COLO829 (cell line): ENCODE measurements around the gene ERFL.

ENCODE experiments used
- DNase-seq: peaks from one replicate; pipeline ENCODE4 v3.0.0; 2012; ENCODE audit warnings: low spot score

Gene ERFL

DNA sequence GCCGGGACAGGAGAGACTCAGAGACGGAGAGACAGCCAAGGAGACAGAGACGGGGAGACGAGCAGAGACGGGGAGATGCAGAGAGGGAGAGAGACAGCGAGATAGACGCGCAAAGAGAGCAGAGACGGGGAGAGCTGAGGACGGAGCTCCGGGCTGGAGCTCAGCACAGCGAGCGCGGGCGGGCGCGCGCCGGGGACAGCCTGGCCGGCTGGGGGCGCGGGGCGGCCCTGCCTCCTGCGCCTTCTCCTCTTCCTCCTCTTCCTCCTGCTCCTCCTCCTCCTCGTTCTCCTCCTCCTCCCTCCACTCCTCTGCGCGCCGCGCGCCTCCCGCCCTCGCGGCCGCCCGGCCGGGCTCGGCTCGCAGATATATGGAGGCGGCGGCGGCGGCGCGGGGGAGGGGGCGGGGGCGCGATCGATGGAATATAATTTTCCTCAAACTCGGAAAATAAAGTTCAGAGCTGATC, at the start of gene ERFL:
TSS of gene ERFL (minus strand) at position 229 of the 463 bp plus-strand sequence. CDS start 15,530 bp downstream, outside the sequence.
- DNase-seq: no peak

DNA sequence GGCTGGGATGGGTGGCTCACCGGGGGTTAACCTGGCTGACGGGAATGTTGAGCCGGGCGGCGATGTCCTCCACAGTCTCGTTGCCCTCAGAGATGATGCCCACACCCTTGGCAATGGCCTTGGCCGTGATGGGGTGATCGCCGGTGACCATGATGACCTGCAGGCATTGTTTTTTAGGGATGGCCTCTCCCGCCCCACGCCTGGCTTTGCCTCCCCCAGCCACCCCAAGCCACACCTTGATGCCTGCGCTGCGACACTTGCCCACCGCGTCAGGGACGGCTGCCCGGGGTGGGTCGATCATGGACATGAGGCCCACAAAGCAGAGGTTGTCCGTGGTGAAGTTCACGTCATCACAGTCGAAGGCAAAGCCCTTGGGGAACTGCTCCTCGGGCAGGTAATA, 49.7 kb upstream of the ERFL start:
- no peak for DNase-seq

DNA sequence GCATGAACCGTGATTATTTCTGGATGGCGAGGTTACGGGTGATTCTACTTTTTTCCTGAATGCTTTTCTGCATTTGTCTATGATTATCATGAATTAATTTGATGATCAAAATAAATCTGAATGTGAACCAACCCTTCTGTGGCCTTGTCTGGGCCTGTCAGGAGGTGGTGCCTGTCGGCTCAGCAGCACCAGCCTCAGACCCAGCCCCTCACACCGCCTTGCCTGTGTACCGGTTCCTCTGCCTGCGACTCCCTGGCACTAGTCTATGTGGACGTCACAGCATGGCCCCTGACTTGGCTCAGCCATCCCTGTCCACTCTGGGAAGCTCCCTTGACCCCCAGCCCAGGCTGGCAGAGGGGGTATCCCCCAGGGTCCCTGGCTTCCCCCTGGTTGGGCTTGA, 46.4 kb upstream of the ERFL start:
- DNase-seq: no peak

DNA sequence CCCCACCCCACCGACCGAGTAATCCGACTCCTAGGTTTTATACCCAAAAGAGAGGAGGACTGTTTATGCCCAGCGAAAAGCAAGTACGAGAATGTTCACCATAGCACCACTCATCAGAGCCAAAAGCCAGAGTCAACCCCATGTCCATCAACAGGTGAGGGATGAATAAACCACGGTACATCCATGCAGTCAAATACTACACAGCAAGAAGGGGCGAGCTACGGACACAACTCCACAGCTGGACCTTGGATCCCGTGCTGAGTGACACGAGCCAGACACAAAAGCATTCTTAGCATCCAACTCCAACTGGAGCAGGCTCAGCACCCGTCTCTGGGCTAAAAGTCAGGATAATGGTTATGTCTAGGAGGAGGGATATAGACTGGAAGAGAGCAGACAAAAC, 43.1 kb upstream of the ERFL start:
- DNase-seq: no peak

DNA sequence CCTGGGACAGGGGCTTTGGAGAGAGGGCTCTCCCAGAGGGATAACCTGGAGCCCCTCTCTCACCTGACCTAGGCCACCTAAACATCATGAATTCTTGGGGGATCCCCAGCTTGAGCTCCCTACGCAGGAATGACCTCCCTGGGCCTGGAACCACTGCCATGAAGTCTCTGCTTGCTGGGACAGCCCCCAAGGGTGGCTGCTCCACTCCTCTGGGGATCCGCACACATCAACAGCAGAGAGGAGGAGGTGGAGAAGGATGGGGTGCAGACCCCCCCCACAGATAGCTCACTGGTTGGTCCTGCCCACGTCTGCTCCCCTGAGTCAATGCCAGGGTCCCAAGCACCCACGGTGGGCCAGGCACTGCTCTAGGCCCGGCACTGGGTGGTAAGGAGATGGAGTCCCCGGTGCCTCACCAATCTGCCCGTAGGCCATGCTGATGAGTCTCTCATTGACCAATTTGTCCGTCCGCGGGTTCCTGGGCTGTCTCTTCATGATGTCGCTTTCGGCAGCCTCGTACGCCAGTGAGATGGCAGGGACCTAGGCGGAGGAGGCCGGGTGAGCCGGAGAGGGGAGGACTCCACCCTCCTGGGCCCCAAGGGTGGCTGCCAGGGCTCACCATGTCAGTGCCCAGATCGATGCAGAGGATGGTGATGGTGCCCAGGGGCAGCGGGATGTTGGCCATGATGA, 41.7 kb upstream of the ERFL start:
- DNase-seq: no peak

DNA sequence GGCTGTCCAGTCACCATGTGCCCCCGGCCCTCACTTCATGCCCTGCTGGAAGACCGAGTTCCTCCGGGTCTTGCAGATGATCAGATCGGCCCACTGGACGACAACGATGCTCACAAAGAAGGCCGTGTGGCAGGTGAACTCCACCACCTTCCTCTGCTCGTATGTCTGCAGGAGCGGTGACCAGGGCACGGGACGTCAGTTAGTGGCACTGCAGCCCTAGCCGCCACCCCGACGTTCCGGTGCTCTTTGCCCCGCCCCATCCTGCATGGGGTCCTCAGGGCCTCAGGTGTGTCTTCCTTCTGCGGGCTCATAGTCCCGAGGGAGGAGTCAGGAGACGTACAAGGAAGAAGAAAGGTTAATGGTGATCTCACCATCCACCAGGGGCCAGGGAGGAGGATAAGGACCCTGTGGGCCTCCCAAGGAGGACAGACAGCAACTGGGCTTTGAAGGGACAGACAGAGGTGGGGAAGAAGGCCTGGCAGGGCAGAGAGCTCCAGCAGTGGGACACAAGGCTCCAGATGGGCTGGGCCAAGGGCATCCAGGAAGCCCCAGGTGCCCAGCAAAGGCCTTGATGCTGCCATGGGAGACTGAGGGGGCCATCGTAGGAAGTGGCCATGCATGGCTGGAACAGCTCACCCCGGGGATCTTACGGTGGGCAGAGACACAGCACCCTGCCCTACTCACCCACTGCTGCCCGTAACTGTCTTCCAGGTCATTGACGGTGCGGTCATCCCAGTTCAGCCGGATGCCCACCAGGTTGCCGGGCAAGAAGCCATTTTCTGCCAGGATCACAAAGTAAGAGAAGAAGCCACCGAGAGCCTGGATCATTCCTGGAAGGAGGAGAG, 40.7 kb upstream of the ERFL start:
- DNase-seq: no peak

DNA sequence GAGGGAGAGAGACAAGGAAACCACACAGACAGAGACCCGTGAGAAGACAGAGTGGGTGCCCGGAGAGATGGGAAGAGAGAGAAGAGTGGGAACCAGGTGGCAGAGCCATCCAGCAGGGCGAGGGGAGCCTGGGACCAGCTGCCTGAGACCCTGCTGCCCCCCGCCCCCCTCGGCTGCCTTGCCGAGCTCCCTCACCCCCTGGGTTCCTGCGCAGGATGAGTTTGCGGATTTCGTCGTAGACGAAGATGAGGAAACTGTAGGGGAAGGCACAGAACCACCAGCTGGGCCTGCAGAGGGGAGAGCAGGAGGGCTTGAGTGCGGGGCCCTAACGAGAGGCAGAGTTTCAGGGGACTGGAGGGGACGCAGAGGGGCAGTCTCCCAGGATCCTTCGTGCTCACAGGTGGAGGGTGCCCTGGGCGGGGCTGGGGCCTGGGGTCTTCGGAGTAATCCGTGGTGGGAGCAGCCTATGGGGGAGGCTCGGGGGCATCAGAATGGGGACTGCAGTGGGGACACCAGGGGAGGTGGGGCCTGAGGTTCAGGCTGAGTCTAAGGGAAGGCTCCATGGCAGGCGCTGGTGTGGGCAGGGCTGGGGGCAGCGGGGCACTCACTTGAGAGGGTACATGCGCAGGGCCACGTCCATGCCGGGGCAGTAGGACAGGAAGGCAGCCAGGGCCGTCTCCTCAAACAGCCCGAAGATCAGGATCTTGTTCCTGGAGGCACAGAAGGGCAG, 39.0 kb upstream of the ERFL start:
- DNase-seq: no peak

DNA sequence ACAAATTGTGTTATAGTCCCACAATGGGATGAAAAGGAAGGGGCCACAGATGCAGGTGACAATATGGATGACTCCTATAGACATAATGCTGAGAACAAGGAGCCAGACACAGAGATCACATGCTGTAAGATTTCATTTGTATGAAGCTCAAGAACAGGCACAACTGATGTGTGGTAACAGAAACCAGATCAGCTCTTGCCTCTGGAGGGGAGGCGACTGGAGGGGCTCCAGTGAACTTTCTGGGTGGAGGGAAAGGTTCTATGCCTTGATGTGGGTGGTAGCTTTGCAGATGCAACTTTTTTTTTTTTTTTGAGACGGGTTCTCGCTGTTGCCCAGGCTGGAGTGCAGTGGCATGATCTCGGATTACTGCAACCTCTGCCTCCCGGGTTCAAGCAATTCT, 36.9 kb upstream of the ERFL start:
- no peak for DNase-seq

DNA sequence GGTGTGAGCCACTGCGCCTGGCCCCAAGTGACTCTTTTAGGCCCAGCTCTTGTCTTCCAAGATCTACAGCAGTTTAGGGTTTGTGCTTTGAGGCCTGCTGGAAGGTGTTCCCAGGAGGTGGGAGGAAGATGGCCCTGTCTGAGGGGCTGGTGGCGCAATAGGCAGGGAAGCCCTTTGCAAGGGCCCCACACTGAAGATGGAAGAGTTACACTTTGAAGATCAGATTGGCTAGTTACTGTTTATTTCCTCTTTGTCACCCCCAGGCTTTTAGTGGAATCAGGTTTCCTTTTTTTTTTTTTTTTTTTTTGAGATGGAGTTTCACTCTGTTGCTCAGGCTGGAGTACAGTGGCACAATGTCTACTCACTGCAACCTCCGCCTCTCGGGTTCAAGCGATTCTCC, 32.7 kb upstream of the ERFL start:
- no peak for DNase-seq

DNA sequence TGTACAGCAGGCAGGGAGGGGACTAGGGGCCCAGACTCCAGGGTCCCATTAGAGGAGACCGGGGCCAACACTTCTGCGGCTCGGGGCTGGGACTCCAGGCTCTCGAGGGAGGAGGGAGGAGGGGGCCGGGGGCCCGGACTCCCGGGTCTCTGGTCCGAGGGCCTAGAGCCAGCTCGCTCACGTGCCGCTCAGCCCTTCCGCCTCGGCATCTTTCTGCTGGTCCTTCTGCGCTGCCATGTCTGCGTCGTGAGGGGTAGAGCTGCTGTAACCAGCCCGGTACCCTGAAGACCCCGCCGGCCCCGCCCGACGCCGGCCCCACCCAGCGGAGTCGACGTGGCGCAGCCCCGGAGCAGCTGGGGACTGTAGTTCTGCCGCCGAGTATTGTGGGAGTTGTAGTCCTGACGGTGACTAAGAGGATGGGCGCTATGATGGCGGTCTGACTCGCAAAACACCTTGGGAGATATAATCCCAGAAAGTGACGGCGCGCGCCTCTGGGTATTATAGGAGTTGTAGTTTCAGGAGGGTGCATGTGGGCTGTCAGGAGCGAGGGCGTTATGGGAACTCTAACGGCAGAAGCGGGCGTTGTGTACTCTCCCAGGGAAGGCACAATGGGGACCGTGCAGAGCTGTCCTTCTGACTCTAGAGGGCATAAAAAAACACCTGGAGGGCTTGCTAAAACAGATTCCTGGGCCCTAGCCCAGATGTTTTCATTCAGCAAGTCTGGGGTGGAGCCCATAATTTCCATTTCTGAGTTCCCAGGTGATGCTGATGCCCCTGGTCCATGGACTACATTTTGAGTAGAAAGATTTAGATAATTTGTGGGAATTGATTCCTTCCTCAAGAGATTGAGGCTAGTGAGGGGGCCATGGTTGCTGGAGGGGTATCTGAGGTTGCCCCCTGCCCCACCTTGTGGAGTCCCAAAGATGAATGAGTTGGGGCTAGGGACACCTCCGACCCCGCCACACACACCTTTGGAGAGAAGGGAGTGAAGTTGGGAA, 31.1 kb upstream of the ERFL start, which contains the start of gene RABAC1:
TSS of gene RABAC1 (minus strand) at position 266 of the 998 bp plus-strand sequence. CDS start at position 237, 29 bp downstream.
- peak; percentile 82 for DNase-seq

DNA sequence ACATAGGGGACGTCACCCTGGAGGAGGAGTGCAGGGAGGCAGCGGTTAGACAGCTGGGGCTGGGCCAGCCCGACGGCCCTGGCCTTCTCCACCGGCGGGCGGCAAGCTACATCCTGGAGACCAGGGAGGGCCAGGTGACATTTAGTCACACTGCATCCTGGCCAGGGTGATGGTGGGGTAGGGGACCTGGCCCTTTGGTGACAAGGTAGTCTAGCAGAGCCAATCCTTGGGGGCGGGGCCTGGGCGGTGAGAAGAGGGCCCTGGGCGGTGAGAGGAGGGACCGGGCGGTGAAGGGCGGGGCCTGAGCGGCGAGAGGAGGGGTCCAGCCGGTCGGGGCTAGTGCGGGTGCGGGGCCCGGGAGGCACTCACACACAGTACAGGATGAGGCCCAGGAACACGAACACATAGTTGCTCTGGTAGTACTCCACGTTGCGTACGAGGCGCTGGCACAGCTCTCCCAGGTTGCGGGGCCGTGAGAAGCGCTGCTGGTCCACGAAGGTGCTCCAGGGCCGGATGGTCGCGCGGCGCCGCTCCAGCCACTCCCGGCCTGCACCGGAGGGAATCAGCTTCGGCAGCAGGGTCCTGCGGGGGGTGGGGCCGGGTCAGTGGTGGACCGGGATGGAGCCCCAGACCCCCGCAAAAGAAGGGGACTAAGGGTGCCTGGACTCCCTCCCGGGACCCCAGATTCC, 30.3 kb upstream of the ERFL start:
- DNase-seq: peak; percentile 53

DNA sequence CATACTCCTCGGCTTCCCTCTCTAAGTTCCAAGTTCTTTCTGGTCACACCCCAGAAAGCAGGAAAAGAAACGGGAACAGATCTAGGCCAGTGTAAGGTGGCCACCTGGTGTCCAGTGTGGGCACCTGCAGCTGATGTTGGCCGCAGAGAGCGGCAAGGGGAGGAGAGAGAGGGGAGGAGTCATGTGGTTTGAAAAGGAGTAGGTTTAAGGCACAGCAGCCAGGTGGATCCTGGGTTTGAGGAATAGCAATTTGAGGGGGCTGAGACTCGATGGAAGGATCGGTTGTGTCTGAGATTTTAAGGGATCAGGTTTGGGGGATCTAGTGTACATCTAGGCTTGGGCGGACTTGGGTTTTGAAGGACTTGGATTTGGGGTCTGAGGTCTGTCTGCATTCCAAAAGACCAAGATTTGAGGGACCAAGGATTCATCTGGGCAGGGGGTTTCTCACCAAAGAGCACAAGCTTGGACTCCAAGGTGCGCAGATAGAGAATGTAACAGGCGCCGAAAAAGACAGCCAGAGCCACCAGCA, 29.7 kb upstream of the ERFL start:
- peak; percentile 87 for DNase-seq

DNA sequence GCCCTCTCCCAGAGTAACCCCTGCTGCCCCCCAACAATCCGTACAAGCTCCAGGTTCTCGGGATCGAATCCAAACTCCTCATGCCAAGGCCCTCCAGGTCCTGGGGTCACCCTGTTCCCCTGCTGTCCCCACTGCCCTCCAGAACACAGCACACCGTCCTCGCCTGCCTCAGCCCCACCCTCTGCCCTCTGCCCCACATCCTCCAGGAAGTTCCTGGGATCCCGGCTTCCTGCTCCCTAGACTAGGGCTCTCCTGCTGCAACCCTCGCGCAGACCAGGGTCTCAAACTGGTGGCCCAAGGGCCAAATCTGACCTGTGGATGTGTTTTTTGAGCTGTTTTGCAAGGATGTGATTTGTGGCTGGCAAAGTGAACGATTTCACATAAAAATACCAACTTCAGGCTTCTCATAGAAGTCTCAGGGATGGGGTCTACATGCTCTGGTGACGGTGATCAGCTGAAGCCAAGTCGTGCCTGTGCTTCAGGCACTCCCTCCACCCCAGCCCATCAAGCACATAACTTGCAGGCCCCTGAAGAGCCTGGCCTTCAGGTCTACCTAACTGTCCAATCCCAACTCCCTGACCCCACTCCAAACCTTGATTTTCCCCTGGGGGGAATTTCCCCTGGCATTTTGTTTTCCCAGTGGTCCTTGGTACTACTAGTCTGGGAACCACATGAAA, 29.1 kb upstream of the ERFL start:
- DNase-seq: no peak

DNA sequence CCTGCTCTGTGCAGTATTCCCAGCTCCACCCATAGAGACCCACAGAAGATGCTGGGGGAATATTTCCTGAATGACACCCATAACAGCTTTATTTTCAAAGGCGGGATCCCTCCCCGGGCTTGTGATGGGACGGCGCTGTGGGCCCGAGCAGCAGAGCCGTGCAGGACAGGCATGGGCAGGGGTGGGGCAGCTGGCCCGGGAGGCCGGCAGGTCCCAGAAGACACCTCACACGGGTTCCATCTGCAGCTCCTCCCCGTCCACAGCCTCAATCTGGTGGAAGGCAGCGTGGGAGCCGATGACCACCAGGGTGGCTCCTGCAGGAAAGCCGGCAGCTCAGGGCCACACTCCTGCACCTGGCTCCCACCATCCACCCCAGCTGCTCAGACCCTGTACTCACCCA, 28.4 kb upstream of the ERFL start:
- DNase-seq: no peak

DNA sequence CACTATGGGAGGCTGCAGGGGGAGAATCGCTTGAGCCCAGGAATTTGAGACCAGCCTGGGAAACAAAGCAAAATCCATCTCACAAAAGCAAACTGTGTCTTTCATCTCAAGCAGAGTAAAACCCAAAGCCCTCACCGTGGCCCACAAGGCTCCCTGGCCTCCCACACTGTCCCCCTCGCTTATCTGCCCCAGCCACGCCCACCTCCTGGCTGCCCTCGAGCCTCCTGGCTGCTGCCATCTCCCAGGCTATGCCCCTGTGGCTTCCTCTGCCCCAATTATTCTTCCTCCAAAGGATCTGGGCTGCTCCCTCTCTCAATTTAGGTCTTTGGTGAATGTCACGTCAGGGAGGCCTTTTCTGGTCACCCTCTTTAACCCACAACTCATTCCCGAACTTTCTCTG, 27.3 kb upstream of the ERFL start:
- DNase-seq: no peak

DNA sequence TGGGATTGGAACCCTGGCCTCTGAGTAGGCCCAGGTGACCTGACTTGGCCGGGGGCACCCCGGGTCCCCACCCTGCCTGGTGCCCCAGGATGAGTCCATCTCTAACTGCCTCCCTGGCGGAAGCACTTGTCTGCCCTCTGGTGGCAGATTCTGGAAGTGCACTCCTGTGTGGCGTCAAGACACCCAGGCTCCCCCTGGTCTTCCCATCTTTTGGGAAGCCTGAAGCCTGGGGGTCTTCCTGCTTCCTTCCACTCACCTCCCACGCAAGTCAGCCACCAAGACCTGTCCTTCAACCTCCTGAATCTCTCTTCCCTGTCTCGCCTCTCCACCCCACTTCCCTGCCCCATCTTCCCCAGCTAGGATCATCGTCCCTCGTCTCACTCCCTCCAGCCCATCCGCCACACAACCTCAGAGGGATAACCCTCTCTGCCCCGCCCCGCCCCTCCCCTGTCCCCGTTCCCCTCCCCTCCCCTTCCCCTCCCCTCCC, 23.5 kb upstream of the ERFL start:
- DNase-seq: peak; percentile 80

DNA sequence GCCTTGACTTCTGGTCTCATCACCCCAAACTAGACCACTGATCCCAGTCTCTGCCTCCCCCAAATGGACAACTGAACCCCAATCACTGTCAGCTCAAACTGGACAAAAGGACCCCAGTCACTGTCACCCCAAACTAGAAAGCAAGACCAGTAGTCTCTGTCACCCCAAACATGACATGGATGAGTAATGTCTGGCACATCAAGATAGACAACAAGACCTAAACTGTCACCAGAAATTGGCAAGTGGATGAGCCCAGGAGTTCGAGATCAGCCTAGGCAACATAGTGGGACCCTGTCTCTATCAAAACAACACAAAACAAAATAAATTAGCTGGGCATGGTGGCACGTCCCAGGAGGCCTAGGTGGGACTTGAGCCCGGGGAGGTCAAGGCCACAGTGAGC, 18.8 kb upstream of the ERFL start:
- DNase-seq: no peak

DNA sequence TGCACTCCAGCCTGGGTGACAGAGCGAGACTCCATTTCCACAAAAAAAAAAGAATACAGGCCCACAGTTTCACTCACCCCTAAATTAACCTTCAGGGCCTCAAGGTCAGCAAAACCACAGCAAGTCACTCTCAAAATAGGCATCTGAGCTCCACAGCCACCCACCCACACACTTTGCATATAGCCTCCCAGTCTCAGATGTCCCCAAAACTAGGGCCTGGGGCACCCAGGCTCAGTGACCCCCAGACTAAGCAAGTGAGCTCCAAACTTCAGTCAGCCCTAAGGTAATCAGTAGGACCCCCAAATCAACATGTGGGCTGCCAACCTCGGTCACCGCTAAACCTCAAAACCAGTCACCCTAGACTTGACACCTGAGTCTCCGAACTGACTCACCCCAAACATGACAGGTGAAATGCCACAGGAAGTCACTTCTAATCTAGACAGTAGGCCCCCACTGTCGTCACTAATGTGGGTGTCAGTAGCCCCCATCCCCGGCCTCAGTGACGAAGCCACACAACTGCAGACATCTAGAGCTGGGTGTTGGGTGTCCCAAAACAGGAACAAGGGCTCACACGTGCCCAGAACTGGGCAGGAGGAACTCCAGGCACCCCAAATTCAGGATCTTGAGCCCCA, 17.0 kb upstream of the ERFL start:
- DNase-seq: no peak

DNA sequence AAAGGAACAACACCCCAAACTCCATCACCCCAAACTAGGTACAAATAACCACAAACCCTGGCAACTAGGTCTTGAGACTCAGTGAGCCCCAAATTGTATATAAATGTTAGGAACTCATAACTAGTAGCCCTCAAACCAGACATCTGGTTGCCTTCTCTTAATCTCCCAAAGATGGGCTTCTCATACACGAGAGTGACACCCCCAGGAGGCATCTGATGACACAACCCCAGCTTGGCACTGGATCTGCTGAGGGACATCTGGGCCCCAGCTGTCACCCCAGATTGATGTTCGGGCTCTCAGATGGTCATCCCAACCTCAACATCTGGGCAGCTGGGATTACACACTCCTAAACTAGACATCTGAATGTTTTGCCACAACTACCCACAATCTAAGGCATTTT, 16.1 kb upstream of the ERFL start:
- no peak for DNase-seq
